CD4-positive, alpha-beta T cell treated with Interleukin-10 for 1 hour (primary cell): ENCODE results near the gene GREM2.

Experiments used
- DNase-seq: peaks from one replicate; pipeline ENCODE4 v3.0.0-alpha.2; 2020

Gene GREM2

DNA sequence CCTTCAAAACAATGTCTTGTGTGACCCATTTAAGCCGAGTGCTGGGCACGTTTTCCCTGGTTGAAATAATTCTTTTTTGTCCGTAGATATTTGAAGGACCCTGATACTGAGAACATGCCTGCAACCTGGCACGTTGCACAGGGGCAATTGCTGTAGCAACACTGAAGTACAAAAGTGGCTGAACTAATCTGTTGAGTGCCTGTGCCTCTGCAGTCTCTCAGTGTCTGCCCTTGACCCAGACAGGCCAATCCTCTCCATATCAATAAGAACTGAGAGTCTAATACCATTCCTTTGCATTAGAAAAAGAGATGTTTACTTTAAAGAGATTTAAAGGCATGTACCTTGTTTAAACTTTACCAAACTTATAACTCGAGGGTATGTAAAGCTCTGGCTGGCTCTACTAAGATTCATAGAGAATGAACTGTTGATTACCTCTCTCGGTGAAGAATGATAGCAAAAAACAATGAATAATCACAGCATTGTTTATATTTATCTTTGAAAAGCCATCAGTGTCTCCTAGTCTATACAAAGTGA is 2.4 kb downstream of the GREM2 start:
- DNase-seq: no peak

- DNase-seq: peak; percentile 41
Observed at GRCh38 chr1:240608707-240609106, 3.2 kb downstream of the GREM2 start.

DNA sequence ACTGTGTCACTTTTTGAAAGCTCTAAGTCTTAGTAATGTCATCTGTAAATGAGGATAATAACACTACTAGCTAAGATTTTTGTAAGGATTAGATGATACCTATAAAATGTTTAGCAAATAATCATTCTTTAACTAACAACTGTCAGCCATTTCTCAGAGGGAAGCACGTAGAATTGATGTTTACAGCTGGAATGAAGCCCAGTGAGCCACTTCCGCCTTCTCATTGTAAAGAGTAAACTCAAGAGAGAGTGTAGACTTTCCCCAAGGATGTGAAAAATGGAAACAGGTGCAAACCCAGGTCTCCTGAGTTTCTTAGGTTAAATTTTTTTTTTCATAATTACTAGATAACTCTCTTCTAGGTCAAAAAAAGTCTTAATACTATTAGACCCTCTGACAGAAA is 4.9 kb downstream of the GREM2 start:
- DNase-seq: no peak

DNA sequence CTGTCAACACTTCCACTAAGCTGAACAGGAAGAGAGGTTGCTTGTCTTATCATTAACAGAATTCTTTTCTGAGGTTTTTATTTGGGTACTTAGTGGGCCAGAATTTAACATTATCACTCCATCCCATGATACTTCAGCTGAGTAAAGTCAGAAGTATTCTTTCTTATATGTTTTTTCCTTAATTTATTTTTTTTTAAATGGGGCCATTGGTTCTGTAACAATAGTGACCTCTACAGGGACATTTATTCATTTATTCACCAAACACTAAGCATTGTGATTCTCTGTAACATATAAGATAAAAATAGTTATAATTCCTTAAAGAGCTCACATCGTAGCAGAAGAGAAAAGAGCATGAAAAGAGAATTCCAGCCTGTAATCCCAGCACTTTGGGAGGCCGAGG is 9.8 kb downstream of the GREM2 start:
- no peak for DNase-seq

DNA sequence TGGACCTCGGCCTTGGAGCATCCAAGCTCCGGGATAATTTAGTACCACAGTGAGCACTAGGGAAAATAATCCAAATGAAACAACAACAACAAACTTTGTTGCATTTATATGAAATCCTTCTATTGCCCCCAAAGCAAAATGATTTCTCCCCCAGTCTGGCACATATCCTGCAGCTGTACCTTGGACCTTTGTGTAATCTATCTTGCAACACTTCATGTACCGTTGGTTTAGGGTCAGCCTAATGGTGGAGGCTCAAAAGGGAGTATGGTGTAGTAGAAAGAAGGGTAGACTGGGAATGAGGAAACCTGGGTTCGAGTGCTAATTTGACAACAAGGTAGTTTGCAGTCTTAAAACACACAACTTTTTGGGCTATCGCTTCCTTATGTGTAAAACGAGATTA is 12.1 kb downstream of the GREM2 start:
- no peak for DNase-seq

DNA sequence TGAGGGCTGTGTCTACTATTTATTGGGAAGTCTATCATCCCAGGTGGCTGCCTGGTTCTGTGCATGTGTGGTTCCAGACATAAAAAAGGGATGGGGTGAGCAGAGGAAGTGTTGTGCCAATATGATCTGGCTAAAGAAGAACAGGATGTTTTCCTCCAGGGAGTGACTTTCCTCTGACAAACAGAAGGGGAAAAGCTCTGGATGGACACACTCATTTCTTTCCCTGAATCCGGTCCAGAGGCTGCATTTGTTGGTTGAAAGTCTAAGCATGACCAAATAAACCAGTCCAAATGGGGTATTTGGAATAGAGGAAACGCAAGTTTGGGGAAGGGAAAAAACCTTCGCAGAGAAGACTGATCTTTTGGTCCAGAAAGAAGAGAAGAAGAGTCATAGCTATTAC is 12.7 kb downstream of the GREM2 start:
- DNase-seq: no peak

DNA sequence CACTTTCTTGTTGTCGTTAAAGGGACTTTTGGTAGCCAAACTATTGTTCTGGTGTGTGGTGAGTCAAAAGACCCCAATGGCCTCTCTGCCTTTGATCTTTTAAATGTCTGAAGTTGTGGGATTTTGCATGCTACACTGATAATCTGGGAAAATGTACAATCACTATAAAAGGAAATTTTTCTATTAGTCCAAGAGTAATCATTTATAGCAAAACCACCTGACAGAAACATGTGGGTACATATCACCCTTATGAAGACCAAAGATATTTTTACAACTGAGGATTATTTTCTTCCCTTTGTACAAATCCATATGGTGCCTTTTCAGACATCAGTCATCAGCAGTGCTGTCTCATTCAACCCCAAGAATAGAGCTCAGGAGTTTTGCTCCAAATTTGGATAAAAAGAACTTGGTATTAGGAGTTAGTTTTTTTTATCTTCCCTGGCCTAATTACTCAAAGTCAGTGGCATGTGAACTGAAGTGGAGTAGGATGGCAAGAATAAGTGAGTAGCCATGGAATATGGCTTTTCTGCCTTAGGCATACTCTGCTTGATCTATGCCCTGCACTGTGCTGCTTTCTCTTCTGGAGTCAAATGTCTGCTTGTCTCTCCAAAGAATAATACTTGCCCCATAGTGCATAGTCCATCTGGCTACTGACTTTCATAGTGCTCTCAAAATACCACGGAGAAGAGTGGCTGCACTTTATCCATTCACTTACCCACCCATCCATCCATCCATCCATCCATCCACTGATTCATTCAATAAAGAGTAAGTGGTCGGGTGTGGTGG is 13.5 kb downstream of the GREM2 start:
- DNase-seq: no peak

DNA sequence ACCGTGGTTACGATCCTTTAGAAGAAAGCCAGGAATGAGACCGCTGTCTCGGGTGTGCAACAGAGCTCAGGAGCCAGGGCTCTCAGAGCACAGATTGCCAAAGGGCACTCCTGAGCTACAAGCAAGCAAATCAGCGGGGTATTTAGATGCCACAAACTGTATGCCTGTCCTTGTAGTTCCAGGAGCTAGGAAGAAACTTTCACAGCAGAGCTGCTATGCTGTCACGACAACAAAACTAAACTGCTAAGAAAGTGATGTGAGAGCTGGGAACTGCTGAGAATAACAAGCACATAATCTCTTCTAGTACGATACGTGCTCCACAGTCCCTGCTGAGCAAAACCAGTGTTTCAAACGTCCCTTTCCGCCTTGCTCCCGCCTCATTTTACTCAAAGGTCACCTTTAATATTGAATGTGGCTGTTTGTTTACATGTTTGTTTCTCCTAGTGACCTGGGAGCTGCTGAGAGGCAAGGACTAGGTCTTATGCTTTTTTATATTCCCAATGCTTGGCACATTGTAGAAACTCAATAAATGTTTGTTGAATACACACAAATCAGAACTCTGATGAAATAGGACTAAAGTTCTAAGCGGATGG is 14.7 kb downstream of the GREM2 start:
- no peak for DNase-seq

- no peak for DNase-seq
Observed at GRCh38 chr1:240595476-240595875, 16.5 kb downstream of the GREM2 start.

- DNase-seq: no peak
Observed at GRCh38 chr1:240591564-240591963, 20.4 kb downstream of the GREM2 start.

DNA sequence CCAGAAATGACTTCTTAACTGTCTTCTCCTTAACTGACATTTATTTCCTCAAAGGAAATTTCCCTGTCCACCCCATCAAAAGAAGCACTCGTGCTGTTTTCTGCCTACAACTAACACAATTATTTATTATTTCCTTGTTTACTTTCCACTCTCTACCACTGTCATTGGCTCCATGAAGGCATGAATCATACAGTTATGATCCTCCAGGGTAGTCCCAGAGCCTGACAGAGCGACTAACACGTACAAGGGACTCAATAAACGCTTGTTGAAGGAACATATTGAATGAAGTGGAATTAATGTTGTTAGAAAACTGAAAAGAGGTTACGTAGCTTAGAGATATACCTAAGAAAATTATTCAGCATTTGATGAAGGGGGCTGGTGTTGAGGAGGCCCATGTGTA is 20.9 kb downstream of the GREM2 start:
- no peak for DNase-seq

- no peak for DNase-seq
Observed at GRCh38 chr1:240589585-240590110, 22.3 kb downstream of the GREM2 start.

- no peak for DNase-seq
Observed at GRCh38 chr1:240586006-240586405, 25.9 kb downstream of the GREM2 start.

DNA sequence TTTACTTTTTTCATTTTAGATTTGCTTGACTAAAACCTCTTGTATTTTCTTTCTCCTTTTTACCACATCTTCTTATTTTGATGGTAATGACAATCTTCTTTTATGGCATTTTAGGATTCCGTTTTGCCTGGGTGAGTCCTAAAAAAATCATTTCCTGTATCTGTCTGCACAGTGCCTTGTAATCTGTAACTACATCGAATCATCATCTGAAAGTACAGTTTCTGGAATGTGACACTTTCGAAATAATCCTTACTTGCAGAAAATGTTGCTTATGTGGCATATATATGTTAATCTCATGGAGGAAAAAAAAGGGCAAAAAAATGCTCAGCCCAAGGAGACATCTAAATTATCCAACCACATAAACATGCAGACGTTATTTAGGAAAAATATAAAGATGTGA is 29.0 kb downstream of the GREM2 start:
- DNase-seq: no peak

DNA sequence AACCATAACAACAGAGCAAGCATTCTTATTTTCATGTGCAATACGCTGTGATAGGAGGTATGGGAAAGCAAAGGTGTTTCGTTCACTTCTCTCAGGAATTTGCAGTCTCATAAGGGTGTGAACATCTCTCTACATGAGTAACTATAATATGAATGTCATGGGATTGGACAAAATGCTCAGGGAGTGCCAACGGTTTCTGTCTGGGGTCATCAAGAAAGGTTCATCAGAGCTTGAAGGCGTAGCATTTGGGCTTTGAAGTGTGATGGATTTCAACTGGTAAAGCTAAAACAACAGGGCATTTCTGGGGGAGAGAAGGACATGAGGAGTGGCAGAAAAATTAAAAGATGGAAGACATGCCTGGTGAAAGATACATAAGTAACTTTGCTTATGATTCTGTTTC is 32.4 kb downstream of the GREM2 start:
- DNase-seq: no peak

- no peak for DNase-seq
Observed at GRCh38 chr1:240577095-240577494, 34.9 kb downstream of the GREM2 start.

DNA sequence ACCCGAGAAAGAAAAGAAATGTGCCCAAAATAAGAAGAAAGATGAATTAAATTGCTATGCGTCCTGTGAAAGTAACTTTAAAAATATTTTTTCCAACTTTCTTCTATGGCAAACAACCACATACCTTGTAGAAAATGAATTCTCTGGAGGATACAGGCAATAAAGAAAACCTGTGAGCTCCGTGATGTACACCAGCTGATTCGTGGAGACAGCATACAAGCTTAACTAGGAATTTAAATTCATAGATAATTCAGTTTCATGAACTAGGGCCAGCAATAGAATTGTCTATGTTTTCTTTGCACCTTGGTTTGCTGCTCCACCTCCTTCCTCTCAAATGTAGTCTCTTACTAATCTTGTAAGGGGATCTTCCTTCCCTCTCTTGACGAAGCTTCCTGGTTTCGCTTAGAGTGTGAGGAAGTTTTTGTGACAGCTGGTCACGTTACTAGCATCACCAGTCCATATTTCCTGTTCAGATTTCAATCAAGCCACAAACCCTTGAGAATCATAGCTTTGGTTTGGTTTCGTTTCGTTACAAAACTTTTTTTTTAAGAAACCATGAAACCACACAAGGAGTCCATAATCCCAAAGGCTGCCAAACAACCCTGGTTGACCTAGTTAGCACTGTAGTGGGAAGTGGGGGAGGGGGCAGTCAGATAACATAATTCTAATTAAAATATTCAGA is 35.8 kb downstream of the GREM2 start:
- peak; percentile 76 for DNase-seq

DNA sequence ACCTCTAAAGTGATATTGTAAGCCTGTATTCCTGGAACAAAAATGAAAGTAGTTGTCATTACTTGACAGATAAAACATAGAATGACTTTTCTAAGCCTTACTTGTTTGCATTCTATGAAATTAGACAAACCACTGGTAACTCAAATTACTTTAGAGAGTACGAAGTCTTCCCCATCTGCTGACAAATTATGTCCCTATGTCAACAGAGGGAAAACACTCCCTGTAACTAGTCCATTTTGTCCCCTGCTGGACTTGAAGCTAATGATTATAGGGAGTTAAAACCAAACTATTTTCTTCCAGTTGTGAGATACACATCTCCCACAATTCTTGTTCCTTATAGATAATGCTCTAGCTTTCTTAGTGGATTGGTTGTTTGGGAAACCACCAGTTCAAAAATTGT is 39.6 kb downstream of the GREM2 start:
- no peak for DNase-seq

GRCh38 chr1:240571782-240572181 is 40.2 kb downstream of the GREM2 start:
- DNase-seq: no peak

DNA sequence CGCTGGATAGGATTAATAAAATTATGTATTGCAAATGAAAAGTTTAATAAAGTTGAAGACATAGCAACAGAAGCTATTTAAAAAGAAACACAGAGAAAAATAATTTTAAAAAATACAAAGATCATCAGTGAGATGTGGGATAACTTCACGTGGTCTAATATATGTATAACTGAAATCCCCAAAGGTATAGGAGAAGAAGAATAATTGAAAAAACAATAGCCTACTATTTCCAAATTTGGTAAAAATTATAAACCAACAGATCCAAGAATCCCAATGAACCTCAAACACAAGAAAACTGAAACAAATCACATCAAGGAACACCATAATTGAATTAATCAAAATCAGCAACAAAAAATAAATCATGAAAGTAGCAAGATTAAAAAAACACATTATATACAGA is 44.9 kb downstream of the GREM2 start:
- DNase-seq: no peak

GRCh38 chr1:240562779-240563178 is 49.2 kb downstream of the GREM2 start:
- DNase-seq: no peak

DNA sequence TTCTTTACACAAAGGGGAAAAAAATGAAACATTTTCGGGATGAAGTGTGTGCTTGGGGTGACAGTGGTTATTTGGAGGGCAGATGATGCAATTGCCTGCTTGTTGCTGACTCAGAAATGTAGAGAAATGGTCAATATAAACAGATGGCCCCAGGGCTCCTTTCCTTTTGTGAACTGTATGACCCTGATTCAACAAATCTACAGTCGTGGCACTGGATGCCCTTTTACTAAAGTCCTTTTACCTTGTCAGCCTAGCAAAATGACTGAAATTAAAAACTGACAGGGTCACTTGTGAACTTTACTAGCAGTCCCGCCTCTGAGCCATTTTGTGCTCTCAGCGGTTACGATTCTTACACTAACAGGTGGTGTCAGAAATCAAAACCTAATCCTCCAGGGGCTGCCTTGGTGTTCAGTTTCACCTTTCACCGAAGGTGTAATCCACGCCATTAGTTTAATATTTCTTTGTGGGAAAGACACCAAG is 49.8 kb downstream of the GREM2 start:
- no peak for DNase-seq

- no peak for DNase-seq
Observed at GRCh38 chr1:240559781-240560180, 52.2 kb downstream of the GREM2 start.

GRCh38 chr1:240555524-240555923 is 56.4 kb downstream of the GREM2 start:
- no peak for DNase-seq
